HEK293T (cell line): Measurements from ENCODE around the gene IQCC.

Experiments used
- CTCF ChIA-PET: fragments of 350-600 bp; formaldehyde crosslinking; extraction: SDS; loops from one replicate; lab custom pipeline; 2021; ENCODE audit warnings: antibody characterized with exemption, inconsistent platforms; lab: Yijun Ruan, JAX
- POLR2A ChIA-PET: fragments of 350-600 bp; formaldehyde crosslinking; extraction: SDS; loops from one replicate; lab custom pipeline; 2020; ENCODE audit warnings: antibody characterized with exemption, inconsistent platforms; lab: Yijun Ruan, JAX
- DNase-seq: peaks from one replicate; pipeline ENCODE4 v3.0.0; 2012; ENCODE audit warnings: mixed read lengths; ENCODE audit errors: extremely low spot score
- ARNT ChIP-seq: fragments of 450-650 bp; IDR thresholded peaks from 2 replicates; pipeline ENCODE4 v1.6.1; 2017; ENCODE audit warnings: mild to moderate bottlenecking
- BHLHE40 ChIP-seq: fragments of 450-650 bp; IDR thresholded peaks from 2 replicates; pipeline ENCODE4 v1.6.1; 2016; ENCODE audit warnings: mild to moderate bottlenecking, moderate library complexity, borderline replicate concordance
- CTBP1 ChIP-seq: fragments of 450-650 bp; IDR thresholded peaks from 2 replicates; pipeline ENCODE4 v1.6.1; 2016; ENCODE audit warnings: borderline replicate concordance
- ELF4 ChIP-seq: fragments of 450-650 bp; IDR thresholded peaks from 2 replicates; pipeline ENCODE4 v1.6.1; 2017; ENCODE audit warnings: antibody characterized with exemption
- FOXA1 ChIP-seq: fragments of 450-650 bp; IDR thresholded peaks from 2 replicates; pipeline ENCODE4 v1.6.1; 2016; ENCODE audit warnings: mild to moderate bottlenecking
- FOXK2 ChIP-seq: fragments of 450-650 bp; IDR thresholded peaks from 2 replicates; pipeline ENCODE4 v1.6.1; 2016; ENCODE audit warnings: mild to moderate bottlenecking
- FOXM1 ChIP-seq: fragments of 450-650 bp; IDR thresholded peaks from 2 replicates; pipeline ENCODE4 v1.6.1; 2017; ENCODE audit warnings: mild to moderate bottlenecking, borderline replicate concordance
- HDGF ChIP-seq: fragments of 450-650 bp; IDR thresholded peaks from 2 replicates; pipeline ENCODE4 v1.6.1; 2017; ENCODE audit warnings: antibody characterized with exemption, borderline replicate concordance
- L3MBTL2 ChIP-seq: fragments of 450-650 bp; conservative IDR thresholded peaks from 2 replicates; pipeline ENCODE4 v1.6.1; 2016; ENCODE audit warnings: mild to moderate bottlenecking
- LEF1 ChIP-seq: fragments of 450-650 bp; IDR thresholded peaks from 2 replicates; pipeline ENCODE4 v1.6.1; 2017; ENCODE audit warnings: mild to moderate bottlenecking, borderline replicate concordance
- NFRKB ChIP-seq: fragments of 450-650 bp; IDR thresholded peaks from 2 replicates; pipeline ENCODE4 v1.6.1; 2016; ENCODE audit warnings: mild to moderate bottlenecking, moderate library complexity
- SP1 ChIP-seq: fragments of 450-650 bp; IDR thresholded peaks from 2 replicates; pipeline ENCODE4 v1.6.1; 2017
- SUZ12 ChIP-seq: fragments of 450-650 bp; IDR thresholded peaks from 2 replicates; pipeline ENCODE4 v1.6.1; 2016; ENCODE audit warnings: mild to moderate bottlenecking
- TARDBP ChIP-seq: fragments of 450-650 bp; IDR thresholded peaks from 2 replicates; pipeline ENCODE4 v1.6.1; 2016
- ZNF384 ChIP-seq: fragments of 450-650 bp; IDR thresholded peaks from 2 replicates; pipeline ENCODE4 v1.6.1; 2016
- TF ChIP-seq, protein P1 (sequence below): fragments of 450-650 bp; IDR thresholded peaks from 2 replicates; pipeline ENCODE4 v1.6.1; 2016

Gene IQCC

DNA sequence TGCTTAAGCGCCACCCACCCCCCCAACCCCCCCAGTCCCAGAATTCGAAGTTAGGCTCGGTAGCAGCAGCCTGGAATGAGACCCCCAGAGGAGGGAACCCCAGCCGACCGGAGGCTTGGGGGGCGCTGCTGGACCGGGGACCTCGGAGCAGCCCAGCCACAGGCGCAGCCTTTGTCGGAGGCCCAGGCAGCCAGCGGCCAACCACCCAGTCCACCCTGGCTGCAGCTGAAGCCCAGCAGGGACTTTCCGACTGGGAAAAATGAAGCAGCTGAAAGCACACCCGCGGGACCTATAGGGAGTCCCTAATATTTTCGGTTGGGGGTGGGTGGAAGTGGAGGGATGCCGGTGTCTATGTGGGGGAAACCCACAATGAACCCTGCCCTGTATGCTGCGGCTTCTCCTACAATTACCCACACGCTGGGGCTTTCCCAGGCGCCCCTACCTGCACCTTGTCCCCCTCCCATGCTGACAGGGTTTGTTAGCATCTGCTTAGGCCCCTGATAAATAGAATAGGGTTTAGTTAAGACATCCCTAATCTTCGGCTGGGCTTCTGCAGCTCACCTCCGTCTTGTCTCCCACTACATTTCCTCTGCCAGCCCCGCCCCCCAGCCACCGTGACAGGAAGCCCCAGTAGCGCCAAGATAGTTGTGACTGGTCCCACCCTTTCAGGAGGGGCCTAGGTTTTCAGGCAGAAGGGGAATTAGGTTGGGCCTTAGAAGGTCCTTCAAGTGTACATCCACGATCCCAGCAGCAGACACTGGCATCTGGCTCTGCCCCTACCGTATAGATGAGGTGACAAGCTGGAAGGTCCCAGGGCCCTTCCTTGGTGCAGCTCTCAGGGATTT is 4.2 kb upstream of the IQCC start:
- peak; percentile 72 for DNase-seq
- TF ChIP-seq SUZ12 (no peak), HDGF (no peak), TARDBP (no peak), LEF1 (no peak), ELF4 (no peak), L3MBTL2 (no peak), FOXK2 (no peak), SP1 (no peak), ZNF384 (no peak), CTBP1 (no peak), BHLHE40 (no peak), FOXA1 (no peak), NFRKB (no peak)
- TF ChIP-seq, protein P1, sequence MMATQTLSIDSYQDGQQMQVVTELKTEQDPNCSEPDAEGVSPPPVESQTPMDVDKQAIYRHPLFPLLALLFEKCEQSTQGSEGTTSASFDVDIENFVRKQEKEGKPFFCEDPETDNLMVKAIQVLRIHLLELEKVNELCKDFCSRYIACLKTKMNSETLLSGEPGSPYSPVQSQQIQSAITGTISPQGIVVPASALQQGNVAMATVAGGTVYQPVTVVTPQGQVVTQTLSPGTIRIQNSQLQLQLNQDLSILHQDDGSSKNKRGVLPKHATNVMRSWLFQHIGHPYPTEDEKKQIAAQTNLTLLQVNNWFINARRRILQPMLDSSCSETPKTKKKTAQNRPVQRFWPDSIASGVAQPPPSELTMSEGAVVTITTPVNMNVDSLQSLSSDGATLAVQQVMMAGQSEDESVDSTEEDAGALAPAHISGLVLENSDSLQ, result no peak
- ChIA-PET CTCF (interaction anchor here (0.7 to 1.7 kb wide), 3 partner anchors 15 to 193 kb away, joined by 3 to 7 read pairs (median 3); partner anchors contain the start of gene BSDC1), POLR2A (interaction anchor here (0.7 to 2.7 kb wide), 9 partner anchors 8 to 129 kb away, joined by 3 to 28 read pairs (median 3); partner anchors contain the start of genes DCDC2B, TMEM39B and TXLNA)

DNA sequence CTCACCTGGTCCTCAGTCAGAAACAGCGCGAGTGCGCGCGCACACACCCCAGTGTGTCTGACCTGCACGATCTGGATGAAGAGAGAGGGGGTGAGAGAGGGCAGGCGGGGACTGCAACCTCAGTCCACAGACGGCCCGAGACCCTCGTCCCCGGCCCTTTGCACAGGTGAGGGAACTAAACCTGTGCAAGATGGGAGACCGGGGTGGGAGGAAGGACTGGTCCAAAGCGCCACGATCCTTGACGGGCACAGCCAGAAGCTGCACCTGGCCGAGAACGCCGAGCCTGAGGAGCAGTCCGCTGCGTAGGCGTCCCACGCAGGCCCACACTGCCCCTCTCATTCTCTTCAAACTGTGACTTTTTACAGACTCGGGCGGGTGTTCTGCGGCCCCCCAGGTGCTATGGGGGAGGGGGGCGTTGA is 519 bp upstream of the IQCC start:
- TF ChIP-seq HDGF (no peak), NFRKB (no peak), TARDBP (no peak), ARNT (no peak), CTBP1 (no peak), LEF1 (no peak), FOXM1 (no peak), L3MBTL2 (no peak), ELF4 (no peak), SUZ12 (no peak), SP1 (no peak), ZNF384 (no peak), BHLHE40 (no peak), FOXK2 (no peak), FOXA1 (no peak)
- TF ChIP-seq, protein P1, result no peak
- ChIA-PET CTCF (interaction anchor here (0.6 to 1.3 kb wide), 2 partner anchors 11 to 12 kb away, joined by 3 read pairs; no protein-coding TSS in a partner anchor), POLR2A (interaction anchor here (0.6 to 2.2 kb wide), 9 partner anchors 10 to 146 kb away, joined by 3 to 21 read pairs (median 6); partner anchors contain the start of genes EIF3I, TMEM234 and TXLNA)
- DNase-seq, result no peak

DNA sequence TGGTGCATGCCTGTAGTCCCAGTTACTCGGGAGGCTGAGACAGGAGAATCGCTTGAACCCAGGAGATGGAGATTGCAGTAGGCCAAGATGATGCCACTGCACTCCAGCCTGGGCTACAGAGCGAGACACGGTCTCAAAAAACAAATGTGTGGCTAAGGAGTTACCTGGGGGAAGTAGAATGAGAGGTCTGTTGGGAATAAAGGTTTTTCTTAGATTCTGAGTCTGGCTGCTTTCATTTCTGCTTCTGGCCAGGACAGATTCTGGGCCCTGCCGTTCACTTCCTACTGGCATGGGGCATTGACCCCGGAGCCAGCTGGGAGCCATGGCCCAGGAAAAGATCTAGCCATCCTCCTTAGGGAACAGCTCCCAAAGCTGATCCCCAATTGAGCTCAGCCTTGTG is 3.0 kb downstream of the IQCC start:
- TF ChIP-seq CTBP1 (no peak), FOXK2 (no peak), FOXA1 (no peak), NFRKB (no peak), BHLHE40 (no peak), ARNT (no peak), FOXM1 (no peak), TARDBP (no peak), HDGF (no peak), ZNF384 (no peak), SUZ12 (no peak), L3MBTL2 (no peak)
- TF ChIP-seq, protein P1, result no peak
- no peak for DNase-seq
- CTCF ChIA-PET, result interaction anchor here (0.9 kb wide), 1 partner anchor 40 kb away, joined by 3 read pairs; no protein-coding TSS in a partner anchor
- POLR2A ChIA-PET, result interaction anchor here (1.1 to 1.4 kb wide), 2 partner anchors 8 to 14 kb away, joined by 3 to 5 read pairs; partner anchors contain the start of genes CCDC28B, EIF3I and TMEM234

DNA sequence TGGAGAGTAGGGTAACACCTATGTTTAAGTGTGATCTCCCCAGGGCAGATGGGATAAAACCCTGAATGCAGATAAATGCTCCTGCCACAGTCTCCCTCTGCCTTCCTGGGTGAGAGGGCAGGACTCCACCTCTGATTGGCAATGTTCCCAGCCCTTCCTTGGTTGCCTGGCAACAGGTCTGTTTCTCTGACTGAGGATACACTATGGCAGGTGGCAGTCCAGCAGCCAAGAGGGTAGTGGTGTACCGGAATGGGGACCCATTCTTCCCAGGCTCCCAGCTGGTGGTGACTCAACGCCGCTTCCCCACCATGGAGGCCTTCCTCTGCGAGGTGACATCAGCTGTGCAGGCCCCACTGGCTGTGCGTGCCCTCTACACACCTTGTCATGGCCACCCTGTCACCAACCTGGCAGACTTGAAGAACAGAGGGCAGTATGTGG is 3.4 kb downstream of the IQCC start, which contains the start of gene DCDC2B:
Gene DCDC2B (plus strand): TSS at position 199 of the 438 bp plus-strand sequence. CDS start 5 bp downstream, at position 204.
- no peak for TF ChIP-seq SP1
- no peak for TF ChIP-seq TARDBP
- no peak for TF ChIP-seq FOXA1
- no peak for TF ChIP-seq SUZ12
- TF ChIP-seq NFRKB, result no peak
- TF ChIP-seq CTBP1, result no peak
- TF ChIP-seq L3MBTL2, result no peak
- TF ChIP-seq ZNF384, result no peak
- TF ChIP-seq, protein P1, result no peak
- DNase-seq, result no peak
- ChIA-PET CTCF (interaction anchor here (0.9 kb wide), 1 partner anchor 39 kb away, joined by 3 read pairs; no protein-coding TSS in a partner anchor), POLR2A (interaction anchor here (0.7 to 1.4 kb wide), 3 partner anchors 9 to 13 kb away, joined by 3 to 5 read pairs (median 3); partner anchors contain the start of genes CCDC28B, EIF3I and TMEM234)
